H7 (cell line): ENCODE data around the gene MYCN. TPM values are rescaled to one million over a fixed set of nuclear protein-coding genes. Genes with fewer than 3 reads are reported as not detected.

Experiments used
- DNase-seq: peaks from one replicate; pipeline ENCODE4 v3.0.0; 2012
- H3K27me3 ChIP-seq: 2 replicates; pipeline ENCODE4 v1.6.0; 2011; ENCODE audit warnings: mild to moderate bottlenecking, low read length; ENCODE audit not compliant: control insufficient read depth, insufficient read depth
- H3K36me3 ChIP-seq: replicated peaks from 2 replicates; pipeline ENCODE4 v1.5.1; 2011; ENCODE audit warnings: low read length; ENCODE audit not compliant: control insufficient read depth, insufficient read depth
- H3K4me3 ChIP-seq: 2 replicates; pipeline ENCODE4 v1.5.1; 2011; ENCODE audit warnings: low read depth, mild to moderate bottlenecking, control low read depth, low read length, moderate library complexity; ENCODE audit not compliant: insufficient read depth
- total RNA-seq: library from RNA; depleted of rRNA; stranded (reverse); fragments of >200 nt; shearing (Covaris generic); gene quantifications from 2 replicates; pipeline ENCODE4 v1.2.3, GENCODE V29; 2014

MYCN gene
- total RNA-seq, 1 experiment from 2014 or later: 48.4 TPM

DNA sequence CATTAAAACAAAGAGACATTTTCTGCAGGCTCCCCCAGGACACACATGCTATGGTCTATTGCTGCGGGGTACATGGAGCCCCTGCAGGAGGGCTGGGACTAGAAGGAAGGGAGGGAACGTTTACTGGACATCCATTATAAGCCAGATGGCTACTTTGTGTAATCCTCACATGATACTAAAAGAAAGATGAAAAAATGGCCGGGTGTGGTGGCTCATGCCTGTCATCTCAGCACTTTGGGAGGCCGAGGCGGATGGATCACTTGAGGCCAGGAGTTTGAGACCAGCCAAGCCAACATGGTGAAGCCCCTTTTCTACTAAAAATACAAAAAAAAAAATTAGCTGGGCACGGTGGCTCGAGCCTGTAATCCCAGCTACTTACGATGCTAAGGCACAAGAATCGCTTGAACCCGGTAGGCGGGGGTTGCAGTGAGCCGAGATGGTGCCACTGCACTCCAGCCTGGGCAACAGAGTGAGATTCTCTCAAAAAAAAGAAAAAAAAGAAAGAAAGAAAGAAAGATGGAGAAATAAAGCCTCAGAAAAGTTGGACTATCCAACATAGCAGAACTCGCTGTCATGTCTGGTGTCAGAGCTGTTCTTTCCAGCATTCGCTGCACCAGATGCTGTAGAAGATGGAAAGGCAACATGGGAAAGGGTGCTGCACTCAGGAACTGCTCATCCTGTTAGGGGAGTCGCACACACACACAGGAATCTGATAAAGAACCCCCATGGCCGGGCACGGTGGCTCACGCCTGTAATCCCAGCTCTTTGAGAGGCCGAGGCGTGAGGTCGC is 7.8 kb upstream of the MYCN start:
- no peak overlapping the region for H3K4me3 ChIP-seq
- no peaks in the 10 kb centered on the region for H3K36me3 ChIP-seq
- no peaks in the 10 kb centered on the region for H3K27me3 ChIP-seq
- no peak for DNase-seq

DNA sequence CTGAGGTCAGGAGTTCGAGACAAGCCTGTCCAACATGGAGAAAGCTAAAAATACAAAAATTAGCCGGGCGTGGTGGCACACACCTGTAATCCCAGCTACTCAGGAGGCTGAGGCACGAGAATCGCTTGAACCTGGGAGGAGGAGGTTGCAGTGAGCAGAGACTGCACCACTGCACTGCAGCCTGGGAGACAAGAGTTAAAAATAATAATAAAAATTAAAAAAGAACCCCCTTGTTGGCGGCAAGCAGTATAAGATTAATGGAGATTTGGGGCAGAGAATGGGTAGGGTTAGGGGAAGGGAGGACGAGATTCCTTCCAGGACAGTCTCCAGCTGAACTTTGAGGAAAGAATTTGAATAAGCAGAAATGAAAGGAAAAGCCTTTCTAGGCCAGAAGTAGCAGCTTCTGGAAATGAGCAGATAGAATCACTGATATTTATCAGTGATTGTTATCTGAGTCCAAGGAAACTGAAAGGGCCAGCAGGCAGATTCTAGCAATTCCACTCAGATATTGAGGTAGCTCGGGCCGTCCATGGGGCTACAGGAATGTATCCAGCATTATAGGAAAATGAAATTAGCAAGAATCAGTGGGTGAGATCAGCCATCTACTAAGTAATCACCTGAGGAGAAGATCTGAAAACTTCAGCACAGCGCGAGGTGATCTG is 7.0 kb upstream of the MYCN start:
- H3K36me3 ChIP-seq: no peaks in the 10 kb centered on the region
- H3K27me3 ChIP-seq: no peaks in the 10 kb centered on the region
- no peak overlapping the region for H3K4me3 ChIP-seq
- DNase-seq: no peak

DNA sequence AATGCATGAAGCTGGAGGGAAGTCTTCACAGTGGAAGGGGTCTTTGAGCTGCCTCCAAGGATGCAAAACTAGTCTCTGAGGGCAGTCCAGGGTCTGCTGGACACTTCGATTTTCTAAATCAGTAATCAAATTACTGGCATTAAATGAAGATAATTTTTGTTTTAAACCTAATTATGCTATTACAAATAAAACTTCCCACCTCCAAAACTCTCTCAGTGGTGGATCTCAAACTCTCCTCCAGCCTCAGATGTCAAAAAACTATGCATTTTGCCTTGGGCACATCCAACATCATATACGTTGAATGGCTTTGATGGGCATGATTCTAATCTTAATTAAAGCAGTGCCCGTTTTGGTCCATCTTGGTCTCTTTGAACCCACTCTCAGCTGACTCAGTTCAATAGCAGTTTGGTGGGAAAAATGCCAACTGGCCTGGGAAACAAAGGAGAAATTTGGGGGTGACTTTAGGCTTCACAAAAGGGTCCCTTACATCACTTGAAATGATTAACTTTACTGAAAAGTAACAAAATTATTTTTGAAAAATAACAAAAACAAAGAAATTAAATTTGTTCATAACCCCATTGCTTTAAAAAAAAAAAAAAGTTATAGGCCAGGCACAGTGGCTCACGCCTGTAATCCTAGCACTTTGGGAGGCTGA is 5.9 kb upstream of the MYCN start:
- Histone ChIP-seq H3K36me3 (no peaks in the 10 kb centered on the region), H3K27me3 (no peaks in the 10 kb centered on the region), H3K4me3 (no peak overlapping the region)
- DNase-seq: no peak

DNA sequence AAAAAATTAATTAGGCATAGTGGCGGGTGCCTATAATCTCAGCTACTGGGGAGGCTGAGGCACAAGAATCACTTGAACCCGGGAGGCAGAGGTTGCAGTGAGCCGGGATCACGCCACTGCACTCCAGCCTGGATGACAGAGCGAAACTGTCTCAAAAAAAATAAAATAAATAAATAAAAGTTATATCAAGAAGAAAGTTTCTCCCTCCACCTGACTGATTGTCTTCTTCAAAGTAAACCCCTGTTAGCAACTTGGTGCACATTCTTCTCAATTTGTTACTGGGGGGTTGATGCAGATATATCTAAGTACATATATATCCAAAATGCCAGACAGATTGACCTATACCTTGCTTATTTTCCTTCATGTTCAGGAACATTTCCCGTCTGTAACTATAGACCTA is 5.2 kb upstream of the MYCN start:
- no peak overlapping the region for H3K4me3 ChIP-seq
- no peaks in the 10 kb centered on the region for H3K27me3 ChIP-seq
- no peak for DNase-seq

DNA sequence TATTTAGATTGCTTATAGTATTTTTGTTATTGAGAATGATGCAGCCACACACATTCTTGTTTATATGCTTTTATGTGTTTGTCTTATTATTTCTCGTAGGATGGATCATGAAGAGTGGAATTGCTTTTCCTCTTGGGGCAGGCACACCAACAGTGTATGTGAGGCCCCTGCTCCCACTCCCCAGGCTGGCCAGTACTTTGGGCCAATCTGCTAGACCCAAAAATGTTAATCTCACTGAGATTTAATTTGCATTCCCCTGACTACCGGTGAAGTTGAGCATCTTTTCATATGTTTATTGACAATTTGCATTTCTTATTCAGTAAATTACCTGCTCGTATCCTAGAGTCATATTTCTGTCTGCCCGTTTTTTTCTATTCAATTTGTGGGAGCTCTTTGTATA is 4.7 kb upstream of the MYCN start:
- Histone ChIP-seq H3K36me3 (no peaks in the 10 kb centered on the region), H3K4me3 (no peak overlapping the region), H3K27me3 (no peaks in the 10 kb centered on the region)
- no peak for DNase-seq

More for the DNA sequence above, 5.2 kb upstream of the MYCN start:
- no peaks in the 10 kb centered on the region for H3K36me3 ChIP-seq

DNA sequence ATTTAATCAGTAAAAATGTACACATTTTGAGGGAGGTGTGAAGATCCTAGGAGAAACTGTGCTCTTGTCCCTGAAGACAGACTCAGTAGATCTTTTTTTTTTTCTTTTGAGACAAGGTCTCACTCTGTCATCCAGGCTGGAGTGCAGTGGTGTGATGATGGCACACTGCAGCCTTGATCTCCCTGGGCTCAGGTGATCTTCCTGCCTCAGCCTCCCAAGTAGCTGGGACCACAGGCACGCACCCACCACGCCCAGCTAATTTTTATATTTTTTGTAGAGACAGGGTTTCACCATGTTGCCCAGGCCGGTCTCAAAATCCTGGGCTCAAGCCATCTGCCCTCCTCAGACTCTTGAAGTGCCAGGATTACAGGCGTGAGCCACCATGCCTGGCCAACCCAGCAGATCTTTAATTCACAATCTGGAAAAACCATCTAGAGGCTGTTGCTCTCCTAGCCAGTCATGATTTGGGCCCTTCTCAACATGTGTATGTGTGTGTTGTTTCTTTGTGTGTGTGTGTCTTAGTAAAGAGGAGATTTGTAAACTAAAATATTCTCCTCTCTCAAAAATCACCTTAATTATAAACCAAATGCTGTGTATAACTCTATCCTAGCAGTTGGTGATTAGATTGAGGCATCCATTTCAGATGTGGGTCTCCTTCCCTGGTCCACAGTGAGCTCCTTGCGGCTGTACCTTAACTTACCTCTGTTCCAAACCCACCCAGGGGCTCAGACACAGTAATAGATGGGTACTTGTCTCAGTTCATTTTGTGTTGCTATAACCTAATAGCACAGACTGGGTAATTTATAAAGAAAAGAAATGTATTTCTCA is 3.9 kb upstream of the MYCN start:
- Histone ChIP-seq H3K36me3 (no peaks in the 10 kb centered on the region), H3K4me3 (no peak overlapping the region), H3K27me3 (no peaks in the 10 kb centered on the region)
- no peak for DNase-seq

DNA sequence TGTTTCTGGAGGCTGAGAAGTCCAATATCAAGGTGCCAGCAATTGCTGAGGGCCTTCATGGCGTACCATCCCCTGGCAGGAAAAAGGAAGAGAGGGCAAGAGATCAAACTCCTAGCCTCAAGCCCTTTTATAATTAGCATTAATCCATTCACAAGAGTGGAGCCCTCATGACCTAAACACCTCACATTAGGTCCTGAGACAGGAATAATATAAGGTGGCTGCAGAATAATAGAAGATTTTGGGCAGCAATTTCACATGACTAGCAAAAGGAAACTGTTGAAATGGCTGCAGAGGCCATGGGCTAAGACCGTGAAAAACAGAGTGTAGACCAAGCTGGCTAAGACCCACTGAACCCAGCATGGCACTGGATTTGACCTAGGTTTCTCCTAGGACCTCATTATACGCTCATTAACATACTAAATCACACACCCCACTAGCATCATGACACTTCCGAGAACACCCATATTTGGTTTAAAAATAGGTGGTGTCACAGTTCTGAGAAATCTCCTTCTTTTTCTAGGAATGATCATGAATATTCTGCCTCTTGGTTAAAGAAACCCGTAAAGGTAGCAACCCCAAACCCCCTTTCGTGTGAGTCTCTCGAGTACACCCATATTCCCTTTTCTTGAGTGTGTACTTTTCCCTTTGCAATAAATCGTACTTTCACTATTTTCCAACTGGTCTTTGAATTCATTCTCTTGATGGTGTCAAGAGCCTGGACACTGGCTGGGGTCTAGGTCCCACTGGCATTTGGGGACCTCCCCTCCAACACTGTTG is 3.1 kb upstream of the MYCN start:
- H3K4me3 ChIP-seq: no peak overlapping the region
- H3K27me3 ChIP-seq: no peaks in the 10 kb centered on the region
- no peak for DNase-seq
- H3K36me3 ChIP-seq: no peaks in the 10 kb centered on the region

DNA sequence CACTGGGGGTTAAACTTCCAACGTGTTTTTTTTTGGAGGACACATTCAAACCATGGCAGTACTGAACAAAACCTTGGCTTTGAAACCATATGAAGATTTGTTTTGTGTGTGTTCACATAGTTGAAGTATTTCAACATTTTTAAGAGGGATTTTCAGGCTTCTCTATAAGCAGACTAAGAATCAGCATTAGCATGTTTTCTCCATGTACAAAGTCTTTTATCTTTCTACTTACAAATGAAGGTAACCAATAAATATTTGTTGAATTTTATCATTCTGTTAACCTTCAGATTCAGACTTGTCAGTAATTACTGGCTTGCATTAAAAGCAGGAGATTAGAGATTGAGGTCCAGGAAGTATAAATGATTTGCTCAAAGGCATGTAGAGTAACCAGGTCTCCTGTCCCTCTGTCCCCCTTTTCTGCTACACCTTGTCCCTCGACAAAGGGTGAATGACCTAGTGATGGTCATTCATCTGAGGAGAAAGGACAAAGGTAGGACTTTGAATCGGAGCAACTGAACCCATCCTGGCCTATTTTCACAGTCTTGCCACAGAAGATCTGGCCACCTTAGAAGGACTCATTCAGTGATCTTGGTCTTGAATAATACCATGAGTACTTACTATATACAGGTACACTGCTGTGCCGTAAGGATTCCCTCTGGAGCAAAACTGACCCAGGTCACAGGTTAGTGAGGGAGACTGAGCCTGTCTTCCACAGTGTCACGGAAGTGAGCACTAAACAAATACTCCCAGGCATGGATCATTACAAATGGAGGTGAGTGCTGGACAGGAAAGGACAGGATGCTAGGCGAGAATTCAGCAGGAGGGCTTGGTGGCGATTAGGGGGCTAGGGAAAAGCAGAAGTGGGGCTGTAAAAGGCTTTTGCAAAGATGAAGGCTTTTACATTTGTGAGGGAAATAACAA is 2.2 kb upstream of the MYCN start:
- Histone ChIP-seq H3K27me3 (no peaks in the 10 kb centered on the region), H3K36me3 (no peaks in the 10 kb centered on the region), H3K4me3 (no peak overlapping the region)
- DNase-seq: no peak

DNA sequence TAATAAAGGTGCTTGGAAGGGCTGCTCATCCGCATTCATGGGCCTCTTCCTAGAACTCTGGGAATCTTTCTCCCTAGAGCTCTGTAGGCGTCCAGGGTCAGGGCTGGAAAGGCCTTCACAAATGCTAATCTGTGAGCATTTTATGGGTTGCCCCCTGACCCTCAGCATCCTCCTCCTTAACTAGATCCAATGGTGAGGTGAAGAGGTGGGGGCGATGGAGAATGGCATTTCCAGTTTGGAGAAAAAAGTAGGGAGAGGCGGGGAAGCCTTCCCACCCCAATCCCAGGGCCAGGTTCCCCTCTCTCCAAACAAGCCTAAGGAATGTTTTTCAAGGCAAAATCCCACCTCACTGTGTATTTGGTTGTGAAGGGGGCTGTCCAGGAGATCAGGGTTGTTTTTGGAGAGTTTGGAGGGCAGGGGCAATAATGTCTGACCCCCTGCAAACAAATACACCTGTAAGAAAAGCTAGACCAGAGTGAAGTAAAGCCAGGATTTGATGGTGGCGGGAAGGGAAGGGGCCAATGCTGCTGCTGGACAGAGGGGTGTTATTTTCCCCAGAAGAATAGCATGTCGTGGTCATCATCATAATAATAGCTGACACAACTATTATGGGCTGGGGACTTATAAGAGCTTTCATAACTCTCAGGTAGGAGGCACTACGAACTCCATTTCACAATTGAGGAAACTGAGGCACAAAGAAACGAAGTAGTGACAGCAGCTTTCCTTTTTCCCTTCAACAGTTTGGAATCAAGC is 1.4 kb upstream of the MYCN start:
- Histone ChIP-seq H3K4me3 (peak overlapping the region; percentile 18; the same call in 1 of the 2 replicates), H3K27me3 (no peaks in the 10 kb centered on the region), H3K36me3 (peaks cover 2% of the 10 kb centered on the region)
- DNase-seq: peak; percentile 65

DNA sequence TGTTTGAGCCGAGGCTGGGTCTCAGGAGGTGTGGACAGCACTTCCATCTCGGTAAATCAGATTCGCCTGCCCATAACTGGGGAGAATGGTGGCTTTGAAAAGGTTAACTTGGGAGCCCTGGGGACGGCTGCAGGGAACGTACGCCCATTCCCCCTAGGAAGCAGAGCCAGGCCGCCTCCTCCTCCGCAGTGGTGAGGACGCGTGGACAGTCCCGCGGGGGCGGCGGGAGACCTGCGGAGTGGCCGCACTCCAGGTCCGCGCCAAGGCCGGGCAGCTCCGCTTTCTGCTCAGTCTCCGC is 845 bp upstream of the MYCN start:
- DNase-seq: peak; percentile 83

DNA sequence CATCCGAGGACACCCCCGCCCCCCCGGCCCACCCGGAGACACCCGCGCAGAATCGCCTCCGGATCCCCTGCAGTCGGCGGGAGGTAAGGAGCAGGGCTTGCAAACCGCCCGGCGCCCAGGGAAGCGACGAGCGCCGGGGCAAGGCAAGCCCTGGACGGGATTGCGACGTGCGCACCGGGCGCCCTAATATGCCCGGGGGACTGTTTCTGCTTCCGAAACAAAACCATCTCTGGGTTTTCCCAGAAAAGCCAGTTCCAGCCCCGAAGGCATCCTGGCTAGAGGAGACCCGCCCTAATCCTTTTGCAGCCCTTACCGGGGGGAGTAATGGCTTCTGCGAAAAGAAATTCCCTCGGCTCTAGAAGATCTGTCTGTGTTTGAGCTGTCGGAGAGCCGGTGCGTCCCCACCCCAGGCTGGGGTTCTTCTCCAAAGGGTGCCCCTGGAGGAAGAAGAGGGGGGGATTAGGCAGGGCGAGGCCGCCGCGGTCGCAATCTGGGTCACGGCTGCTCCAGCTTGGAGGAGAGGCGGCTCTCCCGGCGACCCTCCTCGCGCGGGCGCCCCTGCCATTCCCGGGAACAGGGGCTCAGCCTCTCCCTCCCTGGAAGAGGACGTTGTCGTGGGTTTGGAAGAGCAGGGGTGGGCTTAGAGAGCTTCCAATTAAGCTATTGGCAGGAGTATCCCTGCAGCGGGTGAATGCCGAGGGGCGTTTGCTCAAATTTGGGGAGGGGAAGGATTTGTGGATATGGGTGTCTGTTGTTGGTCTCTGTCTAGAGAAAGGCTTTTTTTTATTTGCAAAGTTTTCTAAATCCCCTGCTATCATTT is 521 bp downstream of the MYCN start:
- H3K27me3 ChIP-seq: no peaks in the 10 kb centered on the region
- peak overlapping the region; percentile 95 for H3K4me3 ChIP-seq
- H3K36me3 ChIP-seq: peaks cover 8% of the 10 kb centered on the region
- DNase-seq: no peak

More for the DNA sequence above, 845 bp upstream of the MYCN start:
- peak overlapping the region; percentile 18 for H3K4me3 ChIP-seq
- H3K36me3 ChIP-seq: peaks cover 2% of the 10 kb centered on the region
- H3K27me3 ChIP-seq: no peaks in the 10 kb centered on the region

DNA sequence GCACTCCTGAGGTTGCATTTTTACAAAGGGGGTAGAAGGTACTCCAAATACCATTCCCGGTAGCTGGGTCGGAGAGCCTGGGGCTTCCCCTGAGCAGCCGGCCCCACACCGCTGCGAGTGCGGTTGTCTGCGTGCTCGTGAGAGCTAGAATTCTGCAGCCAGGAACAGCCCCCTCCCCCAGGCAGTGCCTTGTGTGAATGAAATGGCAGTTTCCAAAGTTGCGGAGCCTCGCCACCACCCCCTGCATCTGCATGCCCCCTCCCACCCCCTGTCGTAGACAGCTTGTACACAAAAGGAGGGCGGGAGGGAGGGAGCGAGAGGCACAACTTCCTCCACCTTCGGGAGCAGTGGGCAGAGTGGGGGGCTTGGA is 1.1 kb downstream of the MYCN start:
- peaks cover 12% of the 10 kb centered on the region for H3K36me3 ChIP-seq
- H3K27me3 ChIP-seq: no peaks in the 10 kb centered on the region
- DNase-seq: peak; percentile 94
- H3K4me3 ChIP-seq: peak overlapping the region; percentile 95
